Activated CD8-positive, alpha-beta memory T cell treated with anti-CD3 and anti-CD28 coated beads for 36 hours (primary cell): ENCODE measurements around the gene KLHL26. TPM values are rescaled to one million over a fixed set of nuclear protein-coding genes. Genes with fewer than 3 reads are reported as not detected.

Experiments used
- CTCF ChIA-PET: fragments of 350-600 bp; sonication (Branson Sonifier 250); formaldehyde crosslinking; loops from one replicate; lab custom pipeline; 2021; ENCODE audit warnings: antibody characterized with exemption; lab: Charles Lee
- POLR2A ChIA-PET: fragments of 350-600 bp; sonication (Branson Sonifier 250); formaldehyde crosslinking; loops from one replicate; lab custom pipeline; 2021; ENCODE audit warnings: antibody characterized with exemption; lab: Charles Lee
- total RNA-seq, 2 experiments: library from RNA; stranded (reverse); gene quantifications; one replicate each; pipeline ENCODE4 v1.2.3, GENCODE V29; 2021

The KLHL26 gene
- total RNA-seq, 2 experiments from 2014 or later: 11.8 to 14.3 TPM

- ChIA-PET CTCF (no interaction called here), POLR2A (no interaction called here)
Measured at GRCh38 chr19:18609717-18610051, 27.1 kb upstream of the KLHL26 start.

GRCh38 chr19:18610245-18610555 is 26.6 kb upstream of the KLHL26 start:
- CTCF ChIA-PET: no interaction called here
- POLR2A ChIA-PET: no interaction called here

GRCh38 chr19:18610556-18611326 is 26.1 kb upstream of the KLHL26 start:
- ChIA-PET CTCF (no interaction called here), POLR2A (no interaction called here)

- CTCF ChIA-PET: no interaction called here
- POLR2A ChIA-PET: no interaction called here
Measured at GRCh38 chr19:18611327-18612050, 25.3 kb upstream of the KLHL26 start.

GRCh38 chr19:18612051-18612771 is 24.6 kb upstream of the KLHL26 start:
- POLR2A ChIA-PET: no interaction called here

GRCh38 chr19:18612772-18613588 is 23.8 kb upstream of the KLHL26 start, which contains the start of gene TMEM59L:
TMEM59L (plus strand) TSS chr19:18612870; CDS start chr19:18612959, 89 bp downstream.
- ChIA-PET CTCF (interaction anchor here (1.0 to 1.3 kb wide), 3 partner anchors 20 to 93 kb away, joined by 3 to 5 read pairs (median 3); partner anchors contain the start of gene UBA52), POLR2A (no interaction called here)

More at GRCh38 chr19:18612051-18612771, 24.6 kb upstream of the KLHL26 start:
- CTCF ChIA-PET: interaction anchor here (1.3 kb wide), 1 partner anchor 92 kb away, joined by 5 read pairs; no protein-coding TSS in a partner anchor

GRCh38 chr19:18613589-18614234 is 23.1 kb upstream of the KLHL26 start:
- ChIA-PET POLR2A (no interaction called here), CTCF (interaction anchor here (1.0 to 1.3 kb wide), 3 partner anchors 21 to 94 kb away, joined by 3 to 5 read pairs (median 3); partner anchors contain the start of gene UBA52)

GRCh38 chr19:18616023-18616422 is 20.8 kb upstream of the KLHL26 start:
- ChIA-PET POLR2A (no interaction called here), CTCF (no interaction called here)

GRCh38 chr19:18617562-18617961 is 19.3 kb upstream of the KLHL26 start:
- POLR2A ChIA-PET: no interaction called here

GRCh38 chr19:18618236-18618635 is 18.6 kb upstream of the KLHL26 start:
- POLR2A ChIA-PET: no interaction called here
- CTCF ChIA-PET: no interaction called here

More at GRCh38 chr19:18617562-18617961, 19.3 kb upstream of the KLHL26 start:
- CTCF ChIA-PET: no interaction called here

- POLR2A ChIA-PET: no interaction called here
- CTCF ChIA-PET: no interaction called here
Measured at GRCh38 chr19:18620311-18620710, 16.5 kb upstream of the KLHL26 start.

- ChIA-PET CTCF (no interaction called here), POLR2A (no interaction called here)
Measured at GRCh38 chr19:18620902-18621301, 15.9 kb upstream of the KLHL26 start.

- CTCF ChIA-PET: no interaction called here
- POLR2A ChIA-PET: no interaction called here
Measured at GRCh38 chr19:18626906-18627305, 9.9 kb upstream of the KLHL26 start.

GRCh38 chr19:18629166-18630088 is 7.4 kb upstream of the KLHL26 start:
- CTCF ChIA-PET: no interaction called here

GRCh38 chr19:18633321-18633720 is 3.5 kb upstream of the KLHL26 start:
- ChIA-PET POLR2A (no interaction called here), CTCF (no interaction called here)

More at GRCh38 chr19:18629166-18630088, 7.4 kb upstream of the KLHL26 start:
- POLR2A ChIA-PET: no interaction called here

- POLR2A ChIA-PET: no interaction called here
- CTCF ChIA-PET: interaction anchor here (1.1 kb wide), 1 partner anchor 45 kb away, joined by 3 read pairs; no protein-coding TSS in a partner anchor
Measured at GRCh38 chr19:18634612-18635297, 2.1 kb upstream of the KLHL26 start.

- CTCF ChIA-PET: interaction anchor here (1.1 kb wide), 1 partner anchor 46 kb away, joined by 3 read pairs; no protein-coding TSS in a partner anchor
- POLR2A ChIA-PET: interaction anchor here (1.7 kb wide), 1 partner anchor 196 kb away, joined by 3 read pairs; the partner anchor contains the start of gene UPF1
Measured at GRCh38 chr19:18635831-18636182, 1.0 kb upstream of the KLHL26 start.
